Measurements from ENCODE around the gene ZDHHC11B. TPM values are rescaled to one million over a fixed set of nuclear protein-coding genes. Genes with fewer than 3 reads are reported as not detected.
"Not testable (repeated sequence)": the region's sequence is repeated elsewhere in the genome, so short reads cannot be mapped to it uniquely, and the experiment has no call there.

Gene ZDHHC11B
- total RNA-seq, 4 donors from 2014 or later: 2.2 to 11.7 (median 6.2) TPM

DNA sequence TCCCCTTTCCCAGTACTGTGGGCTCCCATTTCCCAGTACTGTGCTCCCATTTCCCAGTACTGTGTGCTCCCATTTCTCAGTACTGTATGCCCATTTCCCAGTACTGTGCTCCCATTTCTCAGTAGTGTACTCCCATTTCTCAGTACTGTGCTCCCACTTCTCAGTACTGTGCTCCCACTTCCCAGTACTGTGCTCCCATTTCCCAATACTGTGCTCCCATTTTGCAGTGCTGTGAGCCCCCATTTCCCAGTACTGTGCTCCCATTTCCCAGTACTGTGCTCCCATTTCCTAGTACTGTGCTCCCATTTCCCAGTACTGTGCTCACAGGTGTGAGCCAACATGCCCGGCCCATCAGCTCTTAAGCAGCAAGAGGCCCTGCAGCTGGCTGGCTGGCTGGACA lies 11.3 kb upstream of the ZDHHC11B start:
- H3K27ac ChIP-seq (replicated peaks in 1 of 4); H3K36me3 ChIP-seq; intact Hi-C loops (cut with DNase I); H3K27me3 ChIP-seq; H3K4me3 ChIP-seq; H3K4me1 ChIP-seq; DNase-seq (ENCODE audit: extremely low spot score): not testable (repeated sequence)
- 53% methylated on average over 1 of the region's 1 CpG for WGBS
- peaks cover 0 to 23% (median 3%) of the 10 kb centered on the region in 4 donors for H3K9me3 ChIP-seq

DNA sequence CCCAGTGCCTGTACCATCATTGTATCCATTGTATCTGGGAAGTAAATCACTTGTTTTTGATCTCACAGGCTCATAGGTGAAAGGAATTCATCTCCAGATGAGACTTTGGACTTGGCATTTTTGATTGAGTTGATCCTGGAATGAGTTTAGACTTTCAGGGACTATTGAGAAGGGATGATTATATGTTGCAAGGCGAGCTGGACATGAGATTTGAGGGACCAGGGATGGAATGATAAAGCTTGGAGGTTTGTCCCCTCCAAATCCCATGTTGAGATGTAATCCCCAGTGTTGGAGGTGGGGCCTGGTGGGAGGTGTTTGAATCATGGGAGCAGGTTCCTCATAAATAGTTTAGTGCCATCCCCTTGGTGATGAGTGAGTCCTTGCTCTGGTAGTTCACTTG lies 10.4 kb upstream of the ZDHHC11B start:
- peaks cover 0 to 29% (median 6%) of the 10 kb centered on the region in 4 donors for H3K9me3 ChIP-seq
- H3K4me1 ChIP-seq; intact Hi-C loops (cut with DNase I); H3K27me3 ChIP-seq; H3K27ac ChIP-seq (replicated peaks in 1 of 4); DNase-seq (ENCODE audit: extremely low spot score); H3K4me3 ChIP-seq; H3K36me3 ChIP-seq: not testable (repeated sequence)
- WGBS: 91% methylated on average over 1 of the region's 1 CpG

GRCh38 chr5:788703-789102 lies 4.2 kb upstream of the ZDHHC11B start:
- DNase-seq (ENCODE audit: extremely low spot score); intact Hi-C loops (cut with DNase I): not testable (repeated sequence)
- 93% methylated on average over 10 of the region's 10 CpGs for WGBS

DNA sequence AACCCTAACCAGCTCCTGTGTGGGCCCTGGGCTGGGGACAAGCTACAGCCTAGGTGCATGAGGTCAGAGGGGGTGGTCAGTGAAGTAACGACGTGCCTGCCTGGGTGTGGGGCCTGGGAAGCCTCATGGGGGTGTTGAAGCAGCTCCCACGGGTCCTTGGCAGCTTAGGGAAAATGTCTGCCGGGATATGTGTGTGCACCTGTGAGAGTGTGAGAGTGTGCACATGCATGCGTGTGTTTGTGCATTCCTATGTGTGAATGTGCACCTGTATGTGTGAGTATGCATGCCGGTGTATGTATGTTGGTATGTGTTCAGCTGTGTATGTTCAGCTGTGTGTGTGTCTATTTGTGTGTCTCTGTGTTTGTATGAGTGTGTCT lies 3.3 kb upstream of the ZDHHC11B start:
- H3K4me3 ChIP-seq; DNase-seq (ENCODE audit: extremely low spot score); H3K27ac ChIP-seq (replicated peaks in 1 of 4); H3K27me3 ChIP-seq; H3K36me3 ChIP-seq; intact Hi-C loops (cut with DNase I): not testable (repeated sequence)
- WGBS: 82% methylated on average over 6 of the region's 6 CpGs
- Histone ChIP-seq H3K4me1 (peaks cover 8 to 23% (median 20%) of the 10 kb centered on the region in 4 donors), H3K9me3 (peaks cover 0 to 26% (median 12%) of the 10 kb centered on the region in 4 donors)

More at GRCh38 chr5:788703-789102, 4.2 kb upstream of the ZDHHC11B start:
- H3K27me3 ChIP-seq; H3K36me3 ChIP-seq; H3K4me3 ChIP-seq; H3K27ac ChIP-seq (replicated peaks in 1 of 4): not testable (repeated sequence)
- peaks cover 4 to 16% (median 12%) of the 10 kb centered on the region in 4 donors for H3K4me1 ChIP-seq
- peaks cover 0 to 33% (median 12%) of the 10 kb centered on the region in 4 donors for H3K9me3 ChIP-seq

DNA sequence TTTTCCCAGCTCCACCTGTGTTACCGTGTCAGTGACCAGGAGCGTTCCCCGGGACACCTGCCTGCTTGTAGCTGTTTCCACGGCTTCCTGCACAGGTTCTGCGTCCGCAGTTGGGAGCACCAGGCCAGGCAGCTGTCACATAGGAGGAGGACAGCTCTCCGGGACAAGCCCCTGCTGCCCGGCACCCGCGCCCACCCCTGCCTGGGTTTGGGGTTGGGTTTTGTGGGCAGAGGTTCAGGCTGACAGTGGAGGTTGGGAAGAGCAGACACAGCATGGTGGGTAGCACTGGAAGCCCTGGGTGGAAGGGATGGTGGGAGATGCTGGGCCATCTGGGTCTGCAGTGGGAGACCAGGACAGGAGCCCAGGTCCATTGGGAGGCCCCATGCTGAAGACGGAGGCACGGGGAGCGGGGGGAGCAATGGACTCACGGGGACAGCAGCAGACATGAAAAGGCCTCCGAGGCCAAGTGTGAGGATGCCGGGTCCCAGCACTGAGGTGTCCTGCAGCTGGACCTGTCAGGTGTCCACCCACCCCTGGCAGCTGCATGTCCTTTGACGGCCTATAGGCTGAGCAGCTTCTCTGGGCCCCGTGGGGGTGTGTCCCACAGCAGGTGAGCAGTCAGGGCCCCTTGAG lies 2.8 kb upstream of the ZDHHC11B start:
- H3K27ac ChIP-seq (replicated peaks in 1 of 4); intact Hi-C loops (cut with DNase I); H3K36me3 ChIP-seq; DNase-seq (ENCODE audit: extremely low spot score); H3K4me3 ChIP-seq; H3K27me3 ChIP-seq: not testable (repeated sequence)
- Histone ChIP-seq H3K4me1 (peaks cover 8 to 23% (median 21%) of the 10 kb centered on the region in 4 donors), H3K9me3 (peaks cover 0 to 26% (median 12%) of the 10 kb centered on the region in 4 donors)
- WGBS: 94% methylated on average over 8 of the region's 18 CpGs

DNA sequence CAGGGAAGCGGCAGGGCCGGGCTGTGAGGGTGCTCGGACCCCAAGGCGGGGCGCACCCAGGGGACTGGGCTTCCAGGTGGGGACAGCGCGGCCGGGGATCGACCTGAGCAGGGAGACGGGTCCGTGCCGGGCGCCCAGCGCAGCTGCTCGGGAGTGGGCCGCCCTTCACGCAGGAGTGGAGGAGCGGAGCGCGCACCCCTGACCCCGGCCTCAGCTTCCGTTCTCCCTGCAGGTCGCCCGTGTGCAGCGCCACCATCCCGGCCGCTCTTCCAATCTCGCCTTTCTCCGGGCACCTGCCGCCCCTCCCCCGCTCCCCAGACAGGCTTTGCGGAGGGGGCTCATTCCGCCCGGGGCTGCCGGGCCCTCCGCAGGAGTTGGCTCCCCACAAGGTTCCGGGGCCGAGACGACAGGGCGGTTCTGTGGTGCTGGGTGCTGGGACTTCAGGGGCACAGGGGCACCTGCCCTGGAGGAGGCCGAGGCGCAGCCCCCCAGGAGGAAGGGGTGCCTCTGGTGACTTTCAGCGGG lies 714 bp upstream of the ZDHHC11B start:
- intact Hi-C loops (cut with DNase I); H3K36me3 ChIP-seq; DNase-seq (ENCODE audit: extremely low spot score); H3K27me3 ChIP-seq: not testable (repeated sequence)
- WGBS: no CpG with 5 or more reads among the region's 43 CpGs
- H3K4me3 ChIP-seq: peak overlapping the region; percentile 66 to 95 (median 72)
- peaks cover 0 to 14% (median 9%) of the 10 kb centered on the region in 4 donors for H3K9me3 ChIP-seq
- H3K27ac ChIP-seq (replicated peaks in 1 of 4): peak overlapping the region in 3 of 4 donors; percentile 80 to 81 (median 81)
- peaks cover 8 to 23% (median 21%) of the 10 kb centered on the region in 4 donors for H3K4me1 ChIP-seq

GRCh38 chr5:783881-784427 lies 575 bp downstream of the ZDHHC11B start:
- H3K4me1 ChIP-seq: peaks cover 8 to 23% (median 21%) of the 10 kb centered on the region in 4 donors
- H3K4me3 ChIP-seq: peak overlapping the region; percentile 66 to 95 (median 72)
- intact Hi-C loops (cut with DNase I); H3K9me3 ChIP-seq; H3K36me3 ChIP-seq; H3K27me3 ChIP-seq; DNase-seq (ENCODE audit: extremely low spot score): not testable (repeated sequence)
- 0% methylated on average over 22 of the region's 43 CpGs for WGBS
- peak overlapping the region; percentile 80 to 86 (median 81) for H3K27ac ChIP-seq (replicated peaks in 1 of 4)

GRCh38 chr5:783049-783802 lies 1.3 kb downstream of the ZDHHC11B start:
- WGBS: 3% methylated on average over 29 of the region's 31 CpGs
- TF ChIP-seq POLR2AphosphoS5 (IDR thresholded peaks at IDR 0.05): peak; percentile 13 to 14
- intact Hi-C loops (cut with DNase I); DNase-seq (ENCODE audit: extremely low spot score); H3K36me3 ChIP-seq; H3K27me3 ChIP-seq; H3K9me3 ChIP-seq: not testable (repeated sequence)
- Histone ChIP-seq H3K4me3 (peak overlapping the region; percentile 66 to 95 (median 72)), H3K27ac (replicated peaks in 1 of 4) (peak overlapping the region; percentile 63 to 81 (median 76)), H3K4me1 (peaks cover 8 to 23% (median 21%) of the 10 kb centered on the region in 4 donors)

DNA sequence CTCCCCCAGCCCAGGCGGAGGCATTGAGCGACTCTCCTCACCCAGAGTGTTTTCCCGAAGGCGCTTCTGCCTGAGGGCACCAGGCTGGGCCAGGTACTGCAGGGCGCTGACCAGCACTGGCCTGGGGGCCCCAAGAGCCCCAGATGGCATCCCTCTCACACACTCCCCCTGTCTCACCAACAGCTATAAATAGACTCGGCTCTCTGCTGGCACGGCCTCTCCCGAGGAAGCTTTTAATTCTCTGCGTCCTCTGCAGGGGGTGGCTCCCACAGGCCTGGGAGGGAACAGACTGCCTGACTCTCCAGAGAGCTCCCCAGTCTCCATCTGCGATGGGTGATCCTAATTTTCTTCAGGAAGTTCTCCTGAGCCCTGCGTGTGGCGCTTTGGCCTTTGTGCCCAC lies 2.2 kb downstream of the ZDHHC11B start:
- WGBS: no CpG with 5 or more reads among the region's 12 CpGs
- intact Hi-C loops (cut with DNase I); DNase-seq (ENCODE audit: extremely low spot score): not testable (repeated sequence)

GRCh38 chr5:780571-780970 lies 4.0 kb downstream of the ZDHHC11B start:
- intact Hi-C loops (cut with DNase I); H3K27ac ChIP-seq (replicated peaks in 1 of 4); H3K9me3 ChIP-seq; DNase-seq (ENCODE audit: extremely low spot score); H3K4me3 ChIP-seq; H3K27me3 ChIP-seq: not testable (repeated sequence)
- Histone ChIP-seq H3K36me3 (peaks cover 0 to 15% (median 0%) of the 10 kb centered on the region in 4 donors), H3K4me1 (peaks cover 15 to 40% (median 22%) of the 10 kb centered on the region in 4 donors)
- WGBS: 88% methylated on average over 11 of the region's 17 CpGs

More for the DNA sequence above, 2.2 kb downstream of the ZDHHC11B start:
- H3K4me3 ChIP-seq; H3K27me3 ChIP-seq; H3K36me3 ChIP-seq; H3K9me3 ChIP-seq; H3K27ac ChIP-seq (replicated peaks in 1 of 4): not testable (repeated sequence)
- peaks cover 8 to 28% (median 21%) of the 10 kb centered on the region in 4 donors for H3K4me1 ChIP-seq

DNA sequence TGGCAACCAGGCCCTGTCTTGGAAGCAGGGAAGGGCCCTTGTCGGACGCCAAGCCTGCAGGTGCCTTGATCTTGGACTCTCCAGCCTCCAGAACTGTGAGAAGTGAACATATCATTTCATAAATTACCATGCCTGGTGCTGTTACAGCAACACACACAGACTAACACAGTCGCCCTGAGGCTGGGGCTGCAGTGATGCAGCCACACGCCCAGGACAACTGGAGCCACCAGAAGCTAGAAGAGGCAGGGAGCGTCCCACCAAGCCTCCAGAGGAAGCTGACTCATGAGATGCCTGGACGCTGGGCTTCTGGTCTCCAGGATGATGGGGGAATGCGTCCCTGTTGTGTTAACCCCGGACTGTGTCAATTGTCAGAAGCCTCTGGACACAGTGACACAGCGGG lies 5.6 kb downstream of the ZDHHC11B start:
- H3K4me1 ChIP-seq: peaks cover 9 to 42% (median 13%) of the 10 kb centered on the region in 4 donors
- 100% methylated on average over 2 of the region's 9 CpGs for WGBS
- intact Hi-C loops (cut with DNase I): not testable (repeated sequence)

GRCh38 chr5:778421-778820 lies 6.1 kb downstream of the ZDHHC11B start:
- intact Hi-C loops (cut with DNase I); H3K27me3 ChIP-seq; DNase-seq (ENCODE audit: extremely low spot score); H3K9me3 ChIP-seq; H3K4me3 ChIP-seq; H3K27ac ChIP-seq (replicated peaks in 1 of 4): not testable (repeated sequence)
- Histone ChIP-seq H3K4me1 (peaks cover 7 to 42% (median 13%) of the 10 kb centered on the region in 4 donors), H3K36me3 (peaks cover 0 to 18% (median 0%) of the 10 kb centered on the region in 4 donors)
- WGBS: 100% methylated on average over 2 of the region's 6 CpGs

More for the DNA sequence above, 5.6 kb downstream of the ZDHHC11B start:
- H3K4me3 ChIP-seq; H3K27ac ChIP-seq (replicated peaks in 1 of 4); H3K9me3 ChIP-seq; H3K27me3 ChIP-seq: not testable (repeated sequence)
- DNase-seq (ENCODE audit: extremely low spot score): peak; percentile 24
- H3K36me3 ChIP-seq: peaks cover 0 to 18% (median 0%) of the 10 kb centered on the region in 4 donors

All from esophagus muscularis mucosa (tissue), 4 donors.